HG02678 (cell line): Measurements from ENCODE around the gene SSR3.
"Not testable (repeated sequence)": the region's sequence is repeated elsewhere in the genome, so short reads cannot be mapped to it uniquely, and the experiment has no call there.

Experiments used
- ATAC-seq: cut with Tn5 transposase; IDR thresholded peaks from one replicate; pipeline ENCODE4 v1.9.1; 2021; ENCODE audit warnings: mild to moderate bottlenecking, moderate library complexity; ENCODE audit not compliant: unreplicated experiment

Gene SSR3

DNA sequence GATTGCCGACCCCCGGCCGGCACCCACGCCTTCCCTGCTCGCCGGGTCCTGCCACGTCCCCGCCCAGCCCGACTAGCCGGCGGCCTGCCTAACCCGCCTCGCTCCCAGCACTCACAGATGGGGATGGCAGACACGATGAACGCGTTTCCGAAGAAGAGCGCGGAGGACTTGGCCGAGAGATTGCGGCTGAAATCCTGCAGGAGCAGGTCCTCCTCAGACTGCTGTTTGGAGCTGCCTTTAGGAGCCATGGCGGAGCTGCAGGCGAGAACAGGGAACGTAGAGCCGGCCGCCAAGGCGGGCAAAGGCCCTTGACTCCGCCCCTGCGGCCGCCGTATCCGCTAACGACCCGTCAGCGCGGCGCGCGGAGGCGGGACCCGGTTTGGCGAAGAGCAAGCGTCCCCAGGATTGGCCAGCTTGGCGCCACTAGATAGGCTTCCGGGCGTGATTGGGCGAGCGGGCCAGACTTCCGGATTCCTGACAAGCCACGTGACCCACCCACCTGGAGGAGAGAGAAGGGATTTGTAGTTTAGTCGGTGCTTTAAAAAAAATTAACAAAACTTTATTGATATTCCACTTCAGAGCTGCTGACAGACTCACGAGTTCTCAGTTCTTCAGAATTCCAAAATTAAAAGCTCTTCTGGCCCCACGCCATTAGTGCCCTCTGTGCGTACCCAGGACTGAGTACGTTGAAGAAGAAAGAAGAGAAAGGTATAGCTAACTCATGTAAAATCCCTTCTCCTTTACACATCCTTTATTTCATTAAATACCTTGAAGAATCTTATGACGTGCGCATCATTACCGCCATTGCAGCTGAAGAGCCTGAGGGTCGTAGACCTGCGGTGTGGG lies at the start of gene SSR3:
Gene SSR3, minus strand, starts transcription at position 276 of the 846 bp plus-strand sequence. Its CDS starts 28 bp downstream, at position 248.
- peak; percentile 99 for ATAC-seq

- ATAC-seq: no peak
These were observed 49.2 kb upstream of the SSR3 start for GRCh38 chr3:156604064-156604641.

GRCh38 chr3:156603379-156604017 lies 48.6 kb upstream of the SSR3 start:
- ATAC-seq: no peak

DNA sequence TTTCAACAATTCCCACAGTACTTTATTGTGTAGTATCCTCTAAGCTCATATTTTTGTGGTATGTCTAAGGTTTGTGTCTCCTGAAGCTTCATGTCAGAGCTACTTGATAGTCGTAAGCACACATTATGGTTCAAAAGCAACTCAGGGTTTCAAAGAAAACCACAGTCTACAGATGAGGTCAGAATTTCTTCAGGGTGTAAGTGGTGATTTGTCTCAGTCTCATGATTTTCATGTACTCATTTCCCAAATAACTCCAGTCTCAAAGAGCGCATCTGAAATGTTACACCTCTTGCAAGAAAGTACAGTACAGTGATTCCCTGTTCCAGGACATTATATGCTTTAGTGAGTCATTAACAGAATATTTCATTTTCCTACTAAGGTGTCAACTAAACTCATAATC lies 47.5 kb upstream of the SSR3 start:
- ATAC-seq: peak; percentile 42

- no peak for ATAC-seq
These were observed 46.6 kb upstream of the SSR3 start for GRCh38 chr3:156601497-156601896.

GRCh38 chr3:156600834-156601233 lies 45.9 kb upstream of the SSR3 start:
- no peak for ATAC-seq

DNA sequence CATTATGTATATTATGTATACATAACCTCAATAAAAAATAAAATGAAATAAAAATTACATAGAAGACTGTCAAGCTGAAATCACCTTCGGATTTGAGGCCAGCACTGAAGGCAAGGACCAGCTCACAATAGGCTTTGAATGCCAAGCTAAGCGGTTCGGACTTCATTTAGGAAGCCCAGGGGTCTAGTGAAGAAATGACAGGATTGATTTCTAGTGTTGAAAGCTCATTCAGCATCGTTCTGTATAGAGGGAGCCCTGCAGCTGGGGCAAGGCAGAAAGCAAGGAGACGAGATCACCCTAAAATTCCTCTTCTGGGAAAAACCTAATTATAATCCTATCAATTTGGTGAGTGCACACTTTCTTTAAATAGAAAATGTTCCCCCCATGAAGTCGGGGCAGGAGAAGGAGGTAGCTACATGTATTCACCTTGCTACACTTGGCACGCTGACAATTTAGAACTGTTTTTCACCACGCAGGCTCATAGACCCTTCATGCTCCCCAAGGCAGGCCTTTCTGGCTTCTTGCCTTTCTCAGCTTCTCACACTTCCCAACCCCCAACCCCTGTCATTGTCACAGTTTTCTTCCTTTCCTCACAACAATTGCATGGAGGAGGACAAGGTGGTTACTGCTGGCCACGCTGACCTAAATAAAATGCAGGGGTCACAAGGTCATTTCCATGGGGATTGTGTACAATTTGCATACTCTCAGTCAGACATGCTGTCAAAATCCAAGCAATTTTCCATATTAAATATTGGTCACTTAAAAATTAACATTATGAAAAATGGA lies 44.4 kb upstream of the SSR3 start:
- ATAC-seq: no peak

- ATAC-seq: no peak
These were observed 43.5 kb upstream of the SSR3 start for GRCh38 chr3:156598413-156598812.

GRCh38 chr3:156594219-156594683 lies 39.3 kb upstream of the SSR3 start:
- no peak for ATAC-seq

- no peak for ATAC-seq
These were observed 38.9 kb upstream of the SSR3 start for GRCh38 chr3:156593814-156594213.

DNA sequence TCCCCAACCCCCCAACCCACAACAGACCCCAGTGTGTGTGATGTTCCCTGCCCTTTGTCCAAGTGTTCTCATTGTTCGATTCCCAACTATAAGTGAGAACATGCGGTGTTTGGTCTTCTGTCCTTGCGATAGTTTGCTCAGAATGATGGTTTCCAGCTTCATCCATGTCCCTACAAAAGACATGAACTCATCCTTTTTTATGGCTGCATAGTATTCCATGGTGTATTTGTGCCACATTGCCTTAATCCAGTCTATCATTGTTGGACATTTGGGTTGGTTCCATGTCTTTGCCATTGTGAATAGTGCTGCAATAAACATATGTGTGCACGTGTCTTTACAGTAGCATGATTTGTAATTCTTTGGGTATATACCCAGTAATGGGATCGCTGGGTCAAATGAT lies 34.9 kb upstream of the SSR3 start:
- ATAC-seq: not testable (repeated sequence)

GRCh38 chr3:156587760-156588069 lies 32.8 kb upstream of the SSR3 start:
- ATAC-seq: peak; percentile 19

GRCh38 chr3:156586905-156587759 lies 32.2 kb upstream of the SSR3 start:
- peak; percentile 49 for ATAC-seq

DNA sequence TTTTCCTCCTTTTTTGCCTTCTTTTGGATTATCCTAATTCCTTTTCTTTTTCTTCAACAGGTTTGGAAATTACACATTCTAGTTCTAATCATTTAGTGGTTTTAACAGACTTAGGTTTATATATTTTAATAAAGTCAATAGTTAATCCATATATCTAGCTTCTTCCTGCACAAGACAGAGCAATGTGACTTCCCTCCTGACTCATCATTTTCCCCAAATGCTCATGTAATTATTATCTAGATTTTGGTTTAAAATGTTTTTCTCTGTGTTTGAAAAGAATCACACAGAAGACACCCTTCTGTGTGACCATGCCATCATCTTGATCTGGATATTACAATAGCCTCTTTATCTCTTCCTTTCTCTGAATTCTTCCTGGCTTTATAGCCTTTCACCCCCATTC lies 28.6 kb upstream of the SSR3 start:
- ATAC-seq: no peak

DNA sequence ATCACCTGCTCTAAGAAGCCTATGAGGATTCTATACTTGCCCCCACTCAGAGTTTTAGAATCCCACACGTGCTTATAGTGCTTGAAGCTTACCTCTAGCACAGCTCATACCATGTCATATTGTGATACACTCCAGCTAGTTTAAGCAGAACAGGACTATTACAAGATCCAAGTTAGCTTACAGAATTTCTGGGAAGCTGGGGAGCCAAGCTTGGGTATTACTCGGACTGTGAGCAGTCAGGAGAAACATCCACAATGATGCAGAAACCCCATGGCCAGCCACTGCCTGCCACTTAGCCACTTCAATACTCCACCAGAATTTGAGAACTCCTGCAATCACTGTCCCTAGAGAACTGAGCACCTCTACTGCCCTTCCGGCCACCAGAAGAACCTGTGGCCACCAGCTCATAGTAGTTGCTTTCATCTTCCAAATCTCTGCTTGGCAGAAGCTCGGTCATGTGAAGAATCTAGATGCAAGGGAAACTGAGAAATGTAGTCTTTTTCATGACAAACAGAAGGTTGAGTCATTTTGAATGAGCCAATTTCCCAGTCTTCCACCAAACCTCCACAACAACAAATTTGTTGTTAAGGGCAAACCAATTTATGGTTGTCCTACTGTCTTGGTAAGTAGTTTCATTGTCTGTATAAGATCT lies 27.7 kb upstream of the SSR3 start:
- peak; percentile 67 for ATAC-seq

- ATAC-seq: no peak
These were observed 27.0 kb upstream of the SSR3 start for GRCh38 chr3:156581954-156582353.

GRCh38 chr3:156581033-156581432 lies 26.1 kb upstream of the SSR3 start:
- ATAC-seq: no peak

DNA sequence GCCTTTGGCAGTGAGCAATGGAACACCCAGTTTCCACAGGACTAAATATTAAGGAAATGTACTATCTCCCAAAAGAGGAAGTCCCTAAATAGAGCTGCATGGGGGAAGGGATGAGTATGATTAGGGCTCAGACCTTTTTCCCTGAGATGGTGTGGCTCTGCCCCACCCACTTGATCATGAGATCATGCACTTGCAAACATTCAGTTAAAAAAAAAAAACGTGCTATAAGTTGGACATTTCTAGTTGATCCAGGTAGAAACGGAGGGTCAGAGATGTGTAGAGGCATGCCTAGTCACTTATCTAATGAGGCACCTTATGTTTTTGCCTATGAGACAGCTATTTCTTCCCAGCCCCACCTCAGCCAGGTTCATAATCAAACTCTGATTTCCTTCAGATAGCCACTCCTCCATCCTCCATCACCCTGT lies 24.5 kb upstream of the SSR3 start:
- ATAC-seq: no peak

- no peak for ATAC-seq
These were observed 22.8 kb upstream of the SSR3 start for GRCh38 chr3:156577736-156578135.
